H9 (cell line): ENCODE measurements around the gene IL20RB. TPM values are rescaled to one million over a fixed set of nuclear protein-coding genes. Genes with fewer than 3 reads are reported as not detected.

ENCODE experiments used
- DNase-seq: peaks from one replicate; pipeline ENCODE4 v3.0.0-alpha.2; 2017
- H2AFZ ChIP-seq: one replicate; pipeline ENCODE4 v1.6.1; 2013; ENCODE audit warnings: mild to moderate bottlenecking, low read length, control low read depth, moderate library complexity
- H2AK5ac ChIP-seq: 2 replicates; pipeline ENCODE4 v1.6.1; 2013; ENCODE audit warnings: low read length, control low read depth, mixed read lengths; ENCODE audit not compliant: insufficient read length
- H2BK120ac ChIP-seq: one replicate; pipeline ENCODE4 v1.6.1; 2013; ENCODE audit warnings: low read depth, mild to moderate bottlenecking, low read length, control low read depth, inconsistent platforms; ENCODE audit not compliant: poor library complexity, severe bottlenecking
- H2BK12ac ChIP-seq: 2 replicates; pipeline ENCODE4 v1.6.1; 2013; ENCODE audit warnings: low read length, control low read depth, mixed read lengths, low read depth; ENCODE audit not compliant: insufficient read length
- H2BK15ac ChIP-seq: 2 replicates; pipeline ENCODE4 v1.6.1; 2013; ENCODE audit warnings: low read depth, low read length, control low read depth
- H2BK20ac ChIP-seq: one replicate; pipeline ENCODE4 v1.6.1; 2013; ENCODE audit warnings: low read depth, mild to moderate bottlenecking, low read length, control low read depth, inconsistent platforms; ENCODE audit not compliant: poor library complexity, severe bottlenecking
- H2BK5ac ChIP-seq: 2 replicates; pipeline ENCODE4 v1.6.1; 2013; ENCODE audit warnings: low read length, control low read depth, mixed read lengths; ENCODE audit not compliant: insufficient read length
- H3K14ac ChIP-seq: 2 replicates; pipeline ENCODE4 v1.6.1; 2013; ENCODE audit warnings: low read length, control low read depth; ENCODE audit not compliant: insufficient read depth
- H3K18ac ChIP-seq: 2 replicates; pipeline ENCODE4 v1.6.1; 2013; ENCODE audit warnings: low read depth, mild to moderate bottlenecking, mixed read lengths, low read length, control low read depth; ENCODE audit not compliant: insufficient read length
- H3K23ac ChIP-seq: 2 replicates; pipeline ENCODE4 v1.6.1; 2013; ENCODE audit warnings: low read length, control low read depth, mixed read lengths, low read depth; ENCODE audit not compliant: insufficient read length
- H3K23me2 ChIP-seq: 2 replicates; pipeline ENCODE4 v1.6.1; 2013; ENCODE audit warnings: low read depth, mild to moderate bottlenecking, mixed read lengths, low read length, control low read depth; ENCODE audit not compliant: insufficient read length, poor library complexity, severe bottlenecking
- H3K27ac ChIP-seq: 2 replicates; pipeline ENCODE4 v1.5.1; 2013; ENCODE audit warnings: low read length, control low read depth, mixed read lengths, low read depth; ENCODE audit not compliant: insufficient read length
- H3K27me3 ChIP-seq: 2 replicates; pipeline ENCODE4 v1.6.1; 2013; ENCODE audit warnings: low read length, control low read depth, inconsistent platforms; ENCODE audit not compliant: insufficient read depth
- H3K4ac ChIP-seq: 2 replicates; pipeline ENCODE4 v1.6.1; 2013; ENCODE audit warnings: low read depth, mild to moderate bottlenecking, control low read depth, inconsistent platforms, low read length, moderate library complexity
- H3K4me1 ChIP-seq: 2 replicates; pipeline ENCODE4 v1.6.1; 2013; ENCODE audit warnings: low read length, control low read depth, inconsistent platforms; ENCODE audit not compliant: insufficient read depth
- H3K4me2 ChIP-seq: 2 replicates; pipeline ENCODE4 v1.6.1; 2013; ENCODE audit warnings: low read length, control low read depth, mixed read lengths; ENCODE audit not compliant: insufficient read length, insufficient read depth
- H3K56ac ChIP-seq: 2 replicates; pipeline ENCODE4 v1.6.1; 2013; ENCODE audit warnings: low read depth, mild to moderate bottlenecking, mixed read lengths, low read length, control low read depth; ENCODE audit not compliant: insufficient read length
- H3K79me1 ChIP-seq: 2 replicates; pipeline ENCODE4 v1.6.1; 2013; ENCODE audit warnings: low read depth, mild to moderate bottlenecking, moderate library complexity, low read length, control low read depth, inconsistent platforms; ENCODE audit not compliant: insufficient read depth, poor library complexity, severe bottlenecking
- H3K79me2 ChIP-seq: 2 replicates; pipeline ENCODE4 v1.6.1; 2013; ENCODE audit warnings: low read length, control low read depth, inconsistent platforms; ENCODE audit not compliant: insufficient read depth
- H3K9ac ChIP-seq: 2 replicates; pipeline ENCODE4 v1.6.1; 2013; ENCODE audit warnings: low read length, control low read depth, mixed read lengths; ENCODE audit not compliant: insufficient read length; ENCODE audit errors: extremely low read depth
- H3K9me3 ChIP-seq: one replicate; pipeline ENCODE4 v1.6.1; 2013; ENCODE audit warnings: low read depth, low read length, inconsistent platforms; ENCODE audit not compliant: control insufficient read depth
- H3T11ph ChIP-seq: one replicate; pipeline ENCODE4 v1.6.1; 2013; ENCODE audit warnings: mild to moderate bottlenecking, low read length, control low read depth, inconsistent platforms
- H4K20me1 ChIP-seq: one replicate; pipeline ENCODE4 v1.6.1; 2013; ENCODE audit not compliant: control insufficient read depth, insufficient read length, insufficient read depth
- H4K5ac ChIP-seq: 2 replicates; pipeline ENCODE4 v1.6.1; 2013; ENCODE audit warnings: low read depth, mild to moderate bottlenecking, mixed read lengths, low read length, control low read depth; ENCODE audit not compliant: insufficient read length
- H4K8ac ChIP-seq: replicated peaks from 2 replicates; pipeline ENCODE4 v1.6.1; 2013; ENCODE audit warnings: low read length, control low read depth, mixed read lengths, low read depth; ENCODE audit not compliant: insufficient read length
- H4K91ac ChIP-seq: 2 replicates; pipeline ENCODE4 v1.6.1; 2013; ENCODE audit warnings: low read depth, mild to moderate bottlenecking, moderate library complexity, mixed read lengths, low read length, control low read depth; ENCODE audit not compliant: insufficient read length
- H3K27ac Mint-ChIP-seq, 3 experiments: 2 replicates in 2 of 3; 3 replicates in 1 of 3; pipeline ENCODE4 v1.8.0; 2020 to 2021; ENCODE audit warnings: mixed read lengths in 3 of 3, mild to moderate bottlenecking in 1 of 3, moderate library complexity in 1 of 3
- H3K27me3 Mint-ChIP-seq: 2 replicates; pipeline ENCODE4 v1.8.0; 2021; ENCODE audit warnings: low read depth, mild to moderate bottlenecking, moderate library complexity, mixed read lengths
- H3K36me3 Mint-ChIP-seq, 3 experiments: 2 replicates in 2 of 3; 3 replicates in 1 of 3; pipeline ENCODE4 v1.8.0; 2020 to 2021; ENCODE audit warnings: low read depth in 3 of 3, mixed read lengths in 3 of 3; ENCODE audit not compliant: insufficient read depth in 1 of 3
- H3K4me1 Mint-ChIP-seq, 2 experiments: 2 replicates each; pipeline ENCODE4 v1.8.0; 2020; ENCODE audit warnings: mixed read lengths in 2 of 2
- H3K4me3 Mint-ChIP-seq, 2 experiments: 2 replicates in 1 of 2; 3 replicates in 1 of 2; pipeline ENCODE4 v1.8.0; 2020 to 2021; ENCODE audit warnings: mild to moderate bottlenecking in 2 of 2, mixed read lengths in 2 of 2, moderate library complexity in 1 of 2
- H3K9me3 Mint-ChIP-seq, 2 experiments: 2 replicates in 1 of 2; 3 replicates in 1 of 2; pipeline ENCODE4 v1.8.0; 2020; ENCODE audit warnings: mild to moderate bottlenecking in 2 of 2, mixed read lengths in 2 of 2, moderate library complexity in 1 of 2
- WGBS: extraction: QIAGEN DNeasy Blood & Tissue Kit; methylation state at CpG from one replicate; pipeline ENCODE4 v1.1.7; 2013; ENCODE audit warnings: missing lambda C conversion rate, low lambda C conversion rate, mixed read lengths; ENCODE audit not compliant: insufficient read length; ENCODE audit errors: extremely low coverage; 5-methylcytosine and 5-hydroxymethylcytosine counted together
- total RNA-seq: library from RNA; stranded (reverse); gene quantifications from 2 replicates; pipeline ENCODE4 v1.2.1, GENCODE V29; 2021
- TF ChIP-seq, protein P1 (sequence below): fragments of 200-600 bp; sonication (generic); conservative IDR thresholded peaks from 3 replicates; pipeline ENCODE4 v1.8.0; 2021; ENCODE audit warnings: antibody characterized with exemption, mild to moderate bottlenecking

The IL20RB gene
- total RNA-seq, 1 experiment from 2014 or later: 1.5 TPM

- no peaks in the 10 kb centered on the region for H3K23me2 ChIP-seq
- no peak overlapping the region for H2BK20ac ChIP-seq
- H3K79me2 ChIP-seq: peaks cover 9% of the 10 kb centered on the region; the same call in 1 of the 2 replicates
- H3K4me2 ChIP-seq: no peak overlapping the region
- peaks cover 31 to 33% of the 10 kb centered on the region in 2 experiments for H3K4me1 Mint-ChIP-seq
- H3K79me1 ChIP-seq: peaks cover 3% of the 10 kb centered on the region
- H3K18ac ChIP-seq: no peak overlapping the region
- H2BK15ac ChIP-seq: no peak overlapping the region
- no peak overlapping the region for H4K8ac ChIP-seq
- no peak overlapping the region for H2BK120ac ChIP-seq
- TF ChIP-seq, protein P1, sequence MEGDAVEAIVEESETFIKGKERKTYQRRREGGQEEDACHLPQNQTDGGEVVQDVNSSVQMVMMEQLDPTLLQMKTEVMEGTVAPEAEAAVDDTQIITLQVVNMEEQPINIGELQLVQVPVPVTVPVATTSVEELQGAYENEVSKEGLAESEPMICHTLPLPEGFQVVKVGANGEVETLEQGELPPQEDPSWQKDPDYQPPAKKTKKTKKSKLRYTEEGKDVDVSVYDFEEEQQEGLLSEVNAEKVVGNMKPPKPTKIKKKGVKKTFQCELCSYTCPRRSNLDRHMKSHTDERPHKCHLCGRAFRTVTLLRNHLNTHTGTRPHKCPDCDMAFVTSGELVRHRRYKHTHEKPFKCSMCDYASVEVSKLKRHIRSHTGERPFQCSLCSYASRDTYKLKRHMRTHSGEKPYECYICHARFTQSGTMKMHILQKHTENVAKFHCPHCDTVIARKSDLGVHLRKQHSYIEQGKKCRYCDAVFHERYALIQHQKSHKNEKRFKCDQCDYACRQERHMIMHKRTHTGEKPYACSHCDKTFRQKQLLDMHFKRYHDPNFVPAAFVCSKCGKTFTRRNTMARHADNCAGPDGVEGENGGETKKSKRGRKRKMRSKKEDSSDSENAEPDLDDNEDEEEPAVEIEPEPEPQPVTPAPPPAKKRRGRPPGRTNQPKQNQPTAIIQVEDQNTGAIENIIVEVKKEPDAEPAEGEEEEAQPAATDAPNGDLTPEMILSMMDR: no peak
- H4K91ac ChIP-seq: no peak overlapping the region
- no peaks in the 10 kb centered on the region for H3K27me3 Mint-ChIP-seq
- H4K20me1 ChIP-seq: no peaks in the 10 kb centered on the region
- no peak overlapping the region for H2AFZ ChIP-seq
- DNase-seq: no peak
- no peak overlapping the region for H3T11ph ChIP-seq
- H3K27me3 ChIP-seq: no peaks in the 10 kb centered on the region
- no peak overlapping the region for H3K56ac ChIP-seq
- no peaks in the 10 kb centered on the region for H3K9me3 ChIP-seq
- no peak overlapping the region for H2AK5ac ChIP-seq
- H3K9me3 Mint-ChIP-seq: peaks cover 8% of the 10 kb centered on the region in 2 experiments; a peak in 4 of 5 replicates
- no peak overlapping the region for H2BK5ac ChIP-seq
- no peaks in the 10 kb centered on the region; the same call in 1 of the 2 replicates for H3K4me1 ChIP-seq
- no peak overlapping the region for H2BK12ac ChIP-seq
- no peak overlapping the region for H4K5ac ChIP-seq
- no peak overlapping the region for H3K4me3 Mint-ChIP-seq
- WGBS: no CpG with 5 or more reads among the region's 1 CpG
- no peak overlapping the region for H3K23ac ChIP-seq
- peaks cover 0 to 14% (median 7%) of the 10 kb centered on the region in 3 experiments; a peak in 4 of 7 replicates for H3K36me3 Mint-ChIP-seq
- H3K4ac ChIP-seq: no peak overlapping the region
- H3K14ac ChIP-seq: no peak overlapping the region
- no peak overlapping the region for H3K27ac Mint-ChIP-seq
- H3K27ac ChIP-seq: no peak overlapping the region
- no peak overlapping the region for H3K9ac ChIP-seq
These were observed 41.6 kb upstream of the IL20RB start for GRCh38 chr3:136916223-136916622.
